Measurements from ENCODE around the gene CLEC18B.
"Not testable (repeated sequence)": the region's sequence is repeated elsewhere in the genome, so short reads cannot be mapped to it uniquely, and the experiment has no call there.

DNA sequence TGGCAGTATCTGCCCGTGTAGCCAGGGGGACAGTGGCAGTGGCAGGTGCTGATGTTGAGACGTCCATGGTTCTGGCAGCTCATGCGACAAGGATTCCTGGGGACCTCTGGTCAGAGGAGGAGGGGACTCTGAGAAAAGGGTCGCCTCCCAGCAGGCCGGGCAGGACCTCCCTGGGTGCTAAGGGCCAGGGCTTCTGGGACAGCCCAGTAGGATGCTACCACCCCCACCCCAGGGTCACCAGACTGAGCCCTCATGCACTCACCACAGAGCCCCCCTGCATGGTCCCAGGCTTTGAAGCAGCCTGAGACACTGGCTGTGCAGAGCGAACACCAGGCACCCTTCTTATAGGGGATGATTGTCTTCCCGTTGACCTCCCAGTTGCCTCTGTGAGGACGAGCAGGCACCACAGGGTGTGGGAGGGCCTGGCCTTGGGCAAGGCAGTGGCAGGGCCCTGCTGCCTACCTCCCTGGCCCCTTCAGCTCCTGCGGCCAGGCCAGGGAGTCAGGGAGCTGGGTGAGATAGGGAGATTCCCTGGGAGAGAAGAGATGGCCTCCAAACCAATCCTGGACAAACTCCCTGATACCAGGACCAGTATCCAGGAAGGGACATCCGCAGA is 8.4 kb downstream of the CLEC18B start:
- TF ChIP-seq, protein P1, sequence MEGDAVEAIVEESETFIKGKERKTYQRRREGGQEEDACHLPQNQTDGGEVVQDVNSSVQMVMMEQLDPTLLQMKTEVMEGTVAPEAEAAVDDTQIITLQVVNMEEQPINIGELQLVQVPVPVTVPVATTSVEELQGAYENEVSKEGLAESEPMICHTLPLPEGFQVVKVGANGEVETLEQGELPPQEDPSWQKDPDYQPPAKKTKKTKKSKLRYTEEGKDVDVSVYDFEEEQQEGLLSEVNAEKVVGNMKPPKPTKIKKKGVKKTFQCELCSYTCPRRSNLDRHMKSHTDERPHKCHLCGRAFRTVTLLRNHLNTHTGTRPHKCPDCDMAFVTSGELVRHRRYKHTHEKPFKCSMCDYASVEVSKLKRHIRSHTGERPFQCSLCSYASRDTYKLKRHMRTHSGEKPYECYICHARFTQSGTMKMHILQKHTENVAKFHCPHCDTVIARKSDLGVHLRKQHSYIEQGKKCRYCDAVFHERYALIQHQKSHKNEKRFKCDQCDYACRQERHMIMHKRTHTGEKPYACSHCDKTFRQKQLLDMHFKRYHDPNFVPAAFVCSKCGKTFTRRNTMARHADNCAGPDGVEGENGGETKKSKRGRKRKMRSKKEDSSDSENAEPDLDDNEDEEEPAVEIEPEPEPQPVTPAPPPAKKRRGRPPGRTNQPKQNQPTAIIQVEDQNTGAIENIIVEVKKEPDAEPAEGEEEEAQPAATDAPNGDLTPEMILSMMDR (IDR thresholded peaks at IDR 0.05; ENCODE audit: insufficient read depth, low read length, poor library complexity, severe bottlenecking) = not testable (repeated sequence)
- TF ChIP-seq EZH2phosphoT487 (conservative IDR thresholded peaks at IDR 0.05; ENCODE audit: low read length) = not testable (repeated sequence)
